ENCODE results near the gene ZDHHC17.

DNA sequence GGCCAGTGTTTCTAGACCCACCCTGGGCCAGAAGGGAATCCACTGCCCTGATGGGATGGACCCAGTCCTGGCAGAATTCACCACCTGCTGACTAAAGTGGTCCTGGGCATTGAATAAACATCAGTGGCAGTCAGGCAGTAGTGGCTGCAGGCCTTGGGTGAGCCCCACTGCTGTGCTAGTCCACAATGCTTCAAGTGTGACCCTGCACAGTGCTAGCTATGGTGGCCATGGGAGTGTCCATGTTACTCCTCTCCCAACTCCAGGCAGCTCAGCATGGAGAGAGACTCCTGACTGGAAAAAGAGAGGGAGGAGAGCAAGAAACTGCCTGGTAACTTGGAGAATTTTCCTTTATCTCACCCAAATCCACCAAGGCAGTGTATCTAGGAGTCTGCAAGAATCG, 132.4 kb downstream of the ZDHHC17 start:
- TF ChIP-seq, protein P1, sequence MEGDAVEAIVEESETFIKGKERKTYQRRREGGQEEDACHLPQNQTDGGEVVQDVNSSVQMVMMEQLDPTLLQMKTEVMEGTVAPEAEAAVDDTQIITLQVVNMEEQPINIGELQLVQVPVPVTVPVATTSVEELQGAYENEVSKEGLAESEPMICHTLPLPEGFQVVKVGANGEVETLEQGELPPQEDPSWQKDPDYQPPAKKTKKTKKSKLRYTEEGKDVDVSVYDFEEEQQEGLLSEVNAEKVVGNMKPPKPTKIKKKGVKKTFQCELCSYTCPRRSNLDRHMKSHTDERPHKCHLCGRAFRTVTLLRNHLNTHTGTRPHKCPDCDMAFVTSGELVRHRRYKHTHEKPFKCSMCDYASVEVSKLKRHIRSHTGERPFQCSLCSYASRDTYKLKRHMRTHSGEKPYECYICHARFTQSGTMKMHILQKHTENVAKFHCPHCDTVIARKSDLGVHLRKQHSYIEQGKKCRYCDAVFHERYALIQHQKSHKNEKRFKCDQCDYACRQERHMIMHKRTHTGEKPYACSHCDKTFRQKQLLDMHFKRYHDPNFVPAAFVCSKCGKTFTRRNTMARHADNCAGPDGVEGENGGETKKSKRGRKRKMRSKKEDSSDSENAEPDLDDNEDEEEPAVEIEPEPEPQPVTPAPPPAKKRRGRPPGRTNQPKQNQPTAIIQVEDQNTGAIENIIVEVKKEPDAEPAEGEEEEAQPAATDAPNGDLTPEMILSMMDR (IDR thresholded peaks at IDR 0.05): no peak
- no peak for TF ChIP-seq POLR2A (IDR thresholded peaks at IDR 0.05)
